HEK293 (cell line): ENCODE measurements around the gene PID1.

Experiments used
- CTCF ChIA-PET: fragments of 350-600 bp; formaldehyde crosslinking; extraction: SDS; loops from one replicate; lab custom pipeline; 2021; ENCODE audit warnings: antibody characterized with exemption; lab: Yijun Ruan, JAX
- POLR2A ChIA-PET: fragments of 300-600 bp; formaldehyde crosslinking; extraction: SDS; loops from one replicate; lab custom pipeline; 2020; ENCODE audit warnings: antibody characterized with exemption, inconsistent platforms; lab: Yijun Ruan, JAX
- H3K27ac ChIP-seq: fragments of 200-500 bp; sonication (Bioruptor generic); 2 replicates; pipeline ENCODE4 v1.5.1; 2014; ENCODE audit warnings: low read depth, low read length, control low read depth, inconsistent platforms; ENCODE audit errors: extremely low read depth
- H3K36me3 ChIP-seq, 2 experiments: fragments of 200-500 bp in 1 of 2; sonication (Bioruptor generic) in 1 of 2; 1 replicate in 1 of 2; 2 replicates in 1 of 2; pipeline ENCODE4 v1.5.1; 2014 to 2017; ENCODE audit warnings: inconsistent platforms in 2 of 2, low read length in 2 of 2; ENCODE audit not compliant: control insufficient read depth in 2 of 2, insufficient read depth in 1 of 2
- H3K4me1 ChIP-seq: fragments of 200-500 bp; sonication (Bioruptor generic); 2 replicates; pipeline ENCODE4 v1.5.1; 2014; ENCODE audit warnings: mild to moderate bottlenecking, low read length, inconsistent platforms; ENCODE audit not compliant: control insufficient read depth, insufficient read depth
- H3K4me3 ChIP-seq: 2 replicates; pipeline ENCODE4 v1.5.1; 2011; ENCODE audit warnings: low read depth, mild to moderate bottlenecking, control low read depth, low read length, moderate library complexity
- H3K9me3 ChIP-seq: fragments of 200-500 bp; sonication (Bioruptor generic); 2 replicates; pipeline ENCODE4 v1.5.1; 2014; ENCODE audit warnings: low read depth, low read length, inconsistent platforms; ENCODE audit not compliant: control insufficient read depth, insufficient read depth
- BCL11A ChIP-seq: fragments of 450-650 bp; formaldehyde crosslinking; IDR thresholded peaks from 2 replicates; pipeline ENCODE4 v1.5.1; 2016; ENCODE audit warnings: low read depth, missing biosample characterization, missing genetic modification characterization
- BCL11B ChIP-seq: fragments of 450-650 bp; formaldehyde crosslinking; IDR thresholded peaks from 2 replicates; pipeline ENCODE4 v1.5.1; 2016; ENCODE audit warnings: low read depth, missing biosample characterization, missing genetic modification characterization
- KLF9 ChIP-seq: fragments of 450-650 bp; formaldehyde crosslinking; IDR thresholded peaks from 2 replicates; pipeline ENCODE4 v1.5.1; 2016; ENCODE audit warnings: missing biosample characterization, missing genetic modification characterization, low read depth
- PBX3 ChIP-seq: sonication (generic); formaldehyde crosslinking; IDR thresholded peaks from 2 replicates; pipeline ENCODE4 v1.8.1; 2022; ENCODE audit warnings: mild to moderate bottlenecking, moderate library complexity, missing genetic modification reagents
- SALL2 ChIP-seq: fragments of 450-650 bp; formaldehyde crosslinking; IDR thresholded peaks from 2 replicates; pipeline ENCODE4 v1.5.0; 2017; ENCODE audit warnings: missing biosample characterization, mild to moderate bottlenecking, missing genetic modification characterization, borderline replicate concordance
- TCF7L2 ChIP-seq: IDR thresholded peaks from 2 replicates; pipeline ENCODE4 v1.6.1; 2011; ENCODE audit warnings: low read depth, mild to moderate bottlenecking, inconsistent platforms, low read length, moderate library complexity, borderline replicate concordance
- TRIM28 ChIP-seq: IDR thresholded peaks from 2 replicates; pipeline ENCODE4 v1.6.1; 2011; ENCODE audit warnings: low read length, control low read depth, borderline replicate concordance
- YY1 ChIP-seq: fragments of 450-650 bp; formaldehyde crosslinking; IDR thresholded peaks from 2 replicates; pipeline ENCODE4 v1.5.1; 2018; ENCODE audit warnings: missing biosample characterization, missing genetic modification characterization
- ZBTB17 ChIP-seq: fragments of 450-650 bp; formaldehyde crosslinking; IDR thresholded peaks from 2 replicates; pipeline ENCODE4 v1.5.1; 2016; ENCODE audit warnings: missing biosample characterization, missing genetic modification characterization
- ZBTB20 ChIP-seq: fragments of 450-650 bp; formaldehyde crosslinking; IDR thresholded peaks from 2 replicates; pipeline ENCODE4 v1.5.1; 2016; ENCODE audit warnings: missing biosample characterization, missing genetic modification characterization
- ZBTB48 ChIP-seq: fragments of 450-650 bp; formaldehyde crosslinking; IDR thresholded peaks from 2 replicates; pipeline ENCODE4 v1.5.1; 2016; ENCODE audit warnings: missing biosample characterization, missing genetic modification characterization
- ZBTB6 ChIP-seq: fragments of 450-650 bp; formaldehyde crosslinking; IDR thresholded peaks from 2 replicates; pipeline ENCODE4 v1.5.1; 2017; ENCODE audit warnings: missing biosample characterization, missing genetic modification characterization
- ZFHX2 ChIP-seq: fragments of 450-650 bp; formaldehyde crosslinking; conservative IDR thresholded peaks from 2 replicates; pipeline ENCODE4 v1.5.1; 2016; ENCODE audit warnings: missing biosample characterization, missing genetic modification characterization
- ZFP69B ChIP-seq: fragments of 450-650 bp; formaldehyde crosslinking; IDR thresholded peaks from 2 replicates; pipeline ENCODE4 v1.5.1; 2016; ENCODE audit warnings: missing biosample characterization, missing genetic modification characterization
- ZNF146 ChIP-seq: fragments of 450-650 bp; formaldehyde crosslinking; IDR thresholded peaks from 2 replicates; pipeline ENCODE4 v1.5.1; 2016; ENCODE audit warnings: missing biosample characterization, missing genetic modification characterization
- ZNF157 ChIP-seq: fragments of 450-650 bp; formaldehyde crosslinking; IDR thresholded peaks from 2 replicates; pipeline ENCODE4 v1.5.1; 2016; ENCODE audit warnings: missing biosample characterization, missing genetic modification characterization
- ZNF175 ChIP-seq: fragments of 450-650 bp; formaldehyde crosslinking; IDR thresholded peaks from 2 replicates; pipeline ENCODE4 v1.5.1; 2016; ENCODE audit warnings: missing biosample characterization, missing genetic modification characterization
- ZNF221 ChIP-seq: fragments of 450-650 bp; formaldehyde crosslinking; IDR thresholded peaks from 2 replicates; pipeline ENCODE4 v1.5.1; 2017; ENCODE audit warnings: missing biosample characterization, missing genetic modification characterization, borderline replicate concordance
- ZNF223 ChIP-seq: fragments of 450-650 bp; formaldehyde crosslinking; IDR thresholded peaks from 2 replicates; pipeline ENCODE4 v1.5.1; 2016; ENCODE audit warnings: missing biosample characterization, missing genetic modification characterization
- ZNF266 ChIP-seq: fragments of 450-650 bp; formaldehyde crosslinking; IDR thresholded peaks from 2 replicates; pipeline ENCODE4 v1.5.1; 2016; ENCODE audit warnings: missing biosample characterization, missing genetic modification characterization, low read depth
- ZNF548 ChIP-seq: fragments of 450-650 bp; formaldehyde crosslinking; IDR thresholded peaks from 2 replicates; pipeline ENCODE4 v1.5.1; 2016; ENCODE audit warnings: missing biosample characterization, missing genetic modification characterization
- ZNF670 ChIP-seq: fragments of 450-650 bp; formaldehyde crosslinking; IDR thresholded peaks from 2 replicates; pipeline ENCODE4 v1.5.1; 2016; ENCODE audit warnings: missing biosample characterization, missing genetic modification characterization, low read depth
- ZNF677 ChIP-seq: fragments of 450-650 bp; IDR thresholded peaks from 2 replicates; pipeline ENCODE4 v1.5.0; 2018; ENCODE audit warnings: missing biosample characterization, mild to moderate bottlenecking, missing genetic modification characterization, moderate library complexity
- ZNF777 ChIP-seq: fragments of 450-650 bp; formaldehyde crosslinking; IDR thresholded peaks from 2 replicates; pipeline ENCODE4 v1.5.1; 2017; ENCODE audit warnings: missing biosample characterization, missing genetic modification characterization, borderline replicate concordance
- TF ChIP-seq, protein P1 (sequence below): IDR thresholded peaks from 2 replicates; pipeline ENCODE4 v1.6.1; 2011; ENCODE audit warnings: mild to moderate bottlenecking, low read depth, low read length, borderline replicate concordance
- TF ChIP-seq, protein P2 (sequence below): fragments of 450-650 bp; formaldehyde crosslinking; IDR thresholded peaks from 2 replicates; pipeline ENCODE4 v1.5.1; 2016; ENCODE audit warnings: missing biosample characterization, missing genetic modification characterization, low read depth

PID1 gene

DNA sequence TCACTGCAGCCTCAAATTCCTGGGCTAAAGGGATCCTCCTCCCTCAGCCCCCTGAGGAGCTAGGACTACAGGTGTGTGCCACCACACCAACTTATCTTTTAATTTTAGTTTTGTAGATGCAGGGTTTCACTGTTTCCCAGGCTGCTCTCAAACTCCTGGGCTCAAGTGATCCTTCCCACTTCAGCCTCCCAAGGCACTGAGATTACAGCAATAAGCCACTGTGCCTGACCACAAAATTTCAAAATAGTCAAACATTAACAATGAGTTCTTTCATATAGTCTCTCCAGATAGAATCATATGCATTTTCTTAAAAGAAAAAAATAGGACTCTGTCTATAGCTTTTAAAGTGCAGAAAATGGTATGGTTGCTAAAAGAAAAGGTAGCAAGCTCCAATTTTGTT lies 24.9 kb upstream of the PID1 start:
- no peaks in the 10 kb centered on the region for H3K36me3 ChIP-seq
- ChIA-PET CTCF (interaction anchor here (0.6 kb wide), 1 partner anchor 136 kb away, joined by 3 read pairs; no protein-coding TSS in a partner anchor), POLR2A (no interaction called here)
- H3K4me3 ChIP-seq, result no peak overlapping the region
- H3K9me3 ChIP-seq, result no peaks in the 10 kb centered on the region
- H3K27ac ChIP-seq, result no peak overlapping the region
- no peaks in the 10 kb centered on the region for H3K4me1 ChIP-seq
- TF ChIP-seq BCL11A (tag by site-specific recombination) (no peak), ZNF221 (tag by site-specific recombination) (no peak), ZNF223 (tag by site-specific recombination) (no peak), ZFHX2 (no peak), ZBTB17 (tag by site-specific recombination) (no peak), ZNF157 (tag by site-specific recombination) (no peak), TCF7L2 (no peak)
- TF ChIP-seq, all 188 proteins: peak for 0

DNA sequence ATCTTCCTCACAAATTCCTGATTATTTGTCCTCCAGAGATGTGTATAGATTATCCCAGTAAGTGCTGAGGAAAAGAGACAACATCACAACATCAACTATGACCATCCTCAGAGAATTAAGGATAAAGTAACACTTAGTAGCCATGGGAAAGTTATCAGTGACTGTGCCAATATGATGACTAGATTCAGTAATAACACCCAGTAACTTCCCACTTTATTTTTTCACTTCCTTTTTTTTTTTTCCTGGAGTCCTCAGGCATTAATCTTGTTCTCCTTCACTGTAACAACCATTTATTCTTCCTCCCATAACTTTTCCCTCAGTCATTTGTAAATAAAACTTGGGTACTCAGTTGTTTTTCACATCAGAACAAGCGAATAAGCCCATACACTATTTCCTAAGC lies 16.7 kb upstream of the PID1 start:
- ChIA-PET CTCF (interaction anchor here (0.7 kb wide), 1 partner anchor 15 kb away, joined by 3 read pairs; no protein-coding TSS in a partner anchor), POLR2A (no interaction called here)
- TF ChIP-seq ZNF223 (tag by site-specific recombination) (no peak), KLF9 (tag by site-specific recombination) (no peak), ZBTB20 (no peak), ZBTB48 (tag by site-specific recombination) (no peak), TRIM28 (no peak), SALL2 (no peak), ZBTB6 (no peak), BCL11B (no peak), YY1 (tag by site-specific recombination) (no peak), ZNF777 (tag by site-specific recombination) (no peak), ZNF266 (tag by site-specific recombination) (no peak), ZNF677 (tag by site-specific recombination) (no peak), PBX3 (no peak), ZNF146 (tag by site-specific recombination) (no peak), ZNF548 (tag by site-specific recombination) (no peak), ZNF670 (tag by site-specific recombination) (no peak), ZNF175 (tag by site-specific recombination) (no peak), ZFP69B (tag by site-specific recombination) (no peak)
- TF ChIP-seq, protein P1, sequence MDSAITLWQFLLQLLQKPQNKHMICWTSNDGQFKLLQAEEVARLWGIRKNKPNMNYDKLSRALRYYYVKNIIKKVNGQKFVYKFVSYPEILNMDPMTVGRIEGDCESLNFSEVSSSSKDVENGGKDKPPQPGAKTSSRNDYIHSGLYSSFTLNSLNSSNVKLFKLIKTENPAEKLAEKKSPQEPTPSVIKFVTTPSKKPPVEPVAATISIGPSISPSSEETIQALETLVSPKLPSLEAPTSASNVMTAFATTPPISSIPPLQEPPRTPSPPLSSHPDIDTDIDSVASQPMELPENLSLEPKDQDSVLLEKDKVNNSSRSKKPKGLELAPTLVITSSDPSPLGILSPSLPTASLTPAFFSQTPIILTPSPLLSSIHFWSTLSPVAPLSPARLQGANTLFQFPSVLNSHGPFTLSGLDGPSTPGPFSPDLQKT, result no peak
- TF ChIP-seq, protein P2, sequence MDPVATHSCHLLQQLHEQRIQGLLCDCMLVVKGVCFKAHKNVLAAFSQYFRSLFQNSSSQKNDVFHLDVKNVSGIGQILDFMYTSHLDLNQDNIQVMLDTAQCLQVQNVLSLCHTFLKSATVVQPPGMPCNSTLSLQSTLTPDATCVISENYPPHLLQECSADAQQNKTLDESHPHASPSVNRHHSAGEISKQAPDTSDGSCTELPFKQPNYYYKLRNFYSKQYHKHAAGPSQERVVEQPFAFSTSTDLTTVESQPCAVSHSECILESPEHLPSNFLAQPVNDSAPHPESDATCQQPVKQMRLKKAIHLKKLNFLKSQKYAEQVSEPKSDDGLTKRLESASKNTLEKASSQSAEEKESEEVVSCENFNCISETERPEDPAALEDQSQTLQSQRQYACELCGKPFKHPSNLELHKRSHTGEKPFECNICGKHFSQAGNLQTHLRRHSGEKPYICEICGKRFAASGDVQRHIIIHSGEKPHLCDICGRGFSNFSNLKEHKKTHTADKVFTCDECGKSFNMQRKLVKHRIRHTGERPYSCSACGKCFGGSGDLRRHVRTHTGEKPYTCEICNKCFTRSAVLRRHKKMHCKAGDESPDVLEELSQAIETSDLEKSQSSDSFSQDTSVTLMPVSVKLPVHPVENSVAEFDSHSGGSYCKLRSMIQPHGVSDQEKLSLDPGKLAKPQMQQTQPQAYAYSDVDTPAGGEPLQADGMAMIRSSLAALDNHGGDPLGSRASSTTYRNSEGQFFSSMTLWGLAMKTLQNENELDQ (tag by site-specific recombination), result no peak
- no peak overlapping the region for H3K4me3 ChIP-seq
- no peaks in the 10 kb centered on the region for H3K9me3 ChIP-seq
- no peak overlapping the region for H3K27ac ChIP-seq
- H3K4me1 ChIP-seq, result no peaks in the 10 kb centered on the region
- H3K36me3 ChIP-seq, result no peaks in the 10 kb centered on the region
